ENCODE results near the gene ZDHHC11.

DNA sequence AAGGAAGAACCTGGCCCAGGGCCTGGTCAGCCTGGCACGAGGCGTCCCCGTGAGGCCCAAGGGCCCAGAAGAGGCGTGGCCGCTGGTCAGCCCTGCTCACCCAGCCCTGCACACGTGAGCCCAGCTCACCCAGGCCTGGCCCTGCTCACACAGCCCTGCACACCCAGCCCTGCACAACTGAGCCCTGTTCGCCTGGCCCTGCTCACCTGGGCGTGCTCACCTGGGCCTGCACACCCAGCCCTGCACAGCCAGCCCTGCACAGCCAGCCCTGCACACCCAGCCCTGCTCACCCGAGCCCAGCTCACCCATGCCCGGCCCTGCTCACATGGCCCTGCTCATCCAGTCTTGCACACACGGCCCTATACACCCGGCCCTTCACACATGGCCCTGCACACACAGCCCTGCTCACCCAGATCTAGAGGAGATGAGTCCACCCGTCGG is 2.1 kb downstream of the ZDHHC11 start:
- TF ChIP-seq, protein P1, sequence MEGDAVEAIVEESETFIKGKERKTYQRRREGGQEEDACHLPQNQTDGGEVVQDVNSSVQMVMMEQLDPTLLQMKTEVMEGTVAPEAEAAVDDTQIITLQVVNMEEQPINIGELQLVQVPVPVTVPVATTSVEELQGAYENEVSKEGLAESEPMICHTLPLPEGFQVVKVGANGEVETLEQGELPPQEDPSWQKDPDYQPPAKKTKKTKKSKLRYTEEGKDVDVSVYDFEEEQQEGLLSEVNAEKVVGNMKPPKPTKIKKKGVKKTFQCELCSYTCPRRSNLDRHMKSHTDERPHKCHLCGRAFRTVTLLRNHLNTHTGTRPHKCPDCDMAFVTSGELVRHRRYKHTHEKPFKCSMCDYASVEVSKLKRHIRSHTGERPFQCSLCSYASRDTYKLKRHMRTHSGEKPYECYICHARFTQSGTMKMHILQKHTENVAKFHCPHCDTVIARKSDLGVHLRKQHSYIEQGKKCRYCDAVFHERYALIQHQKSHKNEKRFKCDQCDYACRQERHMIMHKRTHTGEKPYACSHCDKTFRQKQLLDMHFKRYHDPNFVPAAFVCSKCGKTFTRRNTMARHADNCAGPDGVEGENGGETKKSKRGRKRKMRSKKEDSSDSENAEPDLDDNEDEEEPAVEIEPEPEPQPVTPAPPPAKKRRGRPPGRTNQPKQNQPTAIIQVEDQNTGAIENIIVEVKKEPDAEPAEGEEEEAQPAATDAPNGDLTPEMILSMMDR (IDR thresholded peaks at IDR 0.05): no peak
- no peak for TF ChIP-seq POLR2A (IDR thresholded peaks at IDR 0.05)
